ENCODE measurements around the gene CYTH1. TPM values are rescaled to one million over a fixed set of nuclear protein-coding genes. Genes with fewer than 3 reads are reported as not detected.

Gene CYTH1
- total and polyA plus RNA-seq, 2 experiments from 2014 or later, result 10.4 to 11.7 TPM

DNA sequence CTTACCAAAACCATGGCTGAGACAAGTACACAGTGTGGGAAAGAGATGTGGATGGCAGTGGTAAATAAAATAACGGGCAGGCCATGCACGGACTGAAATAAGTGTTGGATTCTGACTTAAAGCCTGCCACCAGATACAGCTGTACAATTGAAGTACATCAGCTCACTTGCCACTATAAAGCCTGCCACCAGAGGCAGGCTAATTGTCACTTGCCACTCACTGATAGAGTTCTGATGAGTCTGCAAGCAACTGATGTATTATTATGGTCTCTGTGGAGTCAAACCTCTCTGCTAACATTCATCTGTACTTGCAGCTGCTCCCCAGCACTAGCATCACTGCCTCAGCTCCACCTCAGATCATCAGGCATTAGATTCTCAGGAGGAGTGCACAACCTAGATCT, 93.0 kb downstream of the CYTH1 start:
- Histone ChIP-seq H3K36me3 (ENCODE audit: low read depth) (0 out of 2 replicates have a peak, but pooled peaks cover 12% of the 10 kb centered on the region), H3K4me1 (ENCODE audit: insufficient read depth) (no peaks in the 10 kb centered on the region), H3K27me3 (replicated peaks; ENCODE audit: insufficient read depth) (no peaks in the 10 kb centered on the region), H3K9me2 (ENCODE audit: insufficient read depth) (no peaks in the 10 kb centered on the region), H3K9me3 (ENCODE audit: low read depth) (no peaks in the 10 kb centered on the region), H2AFZ (no peak overlapping the region), H3F3A (ENCODE audit: insufficient read depth) (no peaks in the 10 kb centered on the region), H4K20me1 (ENCODE audit: insufficient read depth) (no peaks in the 10 kb centered on the region), H3K4me2 (ENCODE audit: unreplicated experiment) (no peak overlapping the region), H3K27ac (no peak overlapping the region), H3K4me3 (no peak overlapping the region), H3K79me2 (ENCODE audit: insufficient read depth) (no peaks in the 10 kb centered on the region), H3K9ac (no peak overlapping the region)
- 96 to 100% methylated on average over 2 of the region's 2 CpGs for WGBS, 2 experiments (ENCODE audit: low coverage in 1 of 2, low lambda C conversion rate in 2 of 2, missing lambda C conversion rate in 2 of 2)
- no peak for TF ChIP-seq EZH2phosphoT487 (IDR thresholded peaks at IDR 0.05; ENCODE audit: insufficient read depth, low read depth)
- no peak for TF ChIP-seq EZH2 (IDR thresholded peaks at IDR 0.05; ENCODE audit: insufficient read depth, poor library complexity, severe bottlenecking)
- in situ Hi-C loops (cut with MboI), result no loop called here
- no peak for DNase-seq

DNA sequence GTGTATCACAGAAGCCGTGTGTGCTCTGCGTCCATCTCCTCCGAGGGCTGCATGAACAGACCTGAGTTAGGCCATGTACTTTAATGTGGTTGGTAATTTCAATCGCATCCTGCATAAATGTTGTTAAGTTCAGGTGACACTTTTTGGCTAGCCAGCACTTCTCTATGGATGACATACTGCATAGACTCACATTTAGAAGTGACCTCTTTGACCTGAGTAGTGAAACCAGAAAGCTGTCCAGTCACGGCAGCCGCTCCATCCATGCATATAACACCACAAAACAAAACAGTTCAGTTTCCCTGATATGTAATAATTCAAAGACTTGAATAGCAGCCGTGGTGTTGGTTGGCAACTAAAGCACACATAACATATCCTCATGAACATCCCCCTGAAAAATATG, 94.1 kb downstream of the CYTH1 start:
- in situ Hi-C loops (cut with MboI), result no loop called here
- Histone ChIP-seq H3K9me2 (ENCODE audit: insufficient read depth) (no peaks in the 10 kb centered on the region), H3K27ac (no peak overlapping the region), H3K4me2 (ENCODE audit: unreplicated experiment) (no peak overlapping the region), H3K9me3 (ENCODE audit: low read depth) (no peaks in the 10 kb centered on the region), H3K4me1 (ENCODE audit: insufficient read depth) (no peaks in the 10 kb centered on the region), H3K36me3 (ENCODE audit: low read depth) (0 out of 2 replicates have a peak, but pooled peaks cover 12% of the 10 kb centered on the region), H3K79me2 (ENCODE audit: insufficient read depth) (no peaks in the 10 kb centered on the region), H4K20me1 (ENCODE audit: insufficient read depth) (no peaks in the 10 kb centered on the region), H3K27me3 (replicated peaks; ENCODE audit: insufficient read depth) (no peaks in the 10 kb centered on the region), H3F3A (ENCODE audit: insufficient read depth) (no peaks in the 10 kb centered on the region), H3K4me3 (no peak overlapping the region), H2AFZ (no peak overlapping the region), H3K9ac (no peak overlapping the region)
- 87 to 88% methylated on average over 7 of the region's 7 CpGs for WGBS, 2 experiments (ENCODE audit: low coverage in 1 of 2, low lambda C conversion rate in 2 of 2, missing lambda C conversion rate in 2 of 2)
- TF ChIP-seq EZH2 (IDR thresholded peaks at IDR 0.05; ENCODE audit: insufficient read depth, poor library complexity, severe bottlenecking) (no peak), EZH2phosphoT487 (IDR thresholded peaks at IDR 0.05; ENCODE audit: insufficient read depth, low read depth) (no peak)
- DNase-seq, result no peak

DNA sequence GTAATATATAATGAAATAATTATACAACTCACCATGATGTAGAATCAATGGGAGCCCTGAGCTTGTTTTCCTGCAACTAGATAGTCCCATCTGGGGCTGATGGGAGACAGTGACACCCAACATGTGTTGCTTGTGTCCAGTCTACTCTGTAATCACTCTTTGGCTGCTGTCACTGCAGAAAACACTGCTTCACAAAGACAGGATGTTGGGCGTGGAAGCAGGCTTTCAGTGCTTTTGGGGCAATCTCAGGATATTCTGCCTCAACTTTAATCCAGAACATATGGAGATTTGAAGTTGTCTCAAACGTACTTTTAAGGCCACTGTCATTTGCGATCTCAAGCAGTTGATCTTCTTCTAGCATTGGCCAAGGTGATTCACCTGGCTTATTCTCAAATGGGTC, 94.9 kb downstream of the CYTH1 start:
- no peak overlapping the region for H3K4me3 ChIP-seq
- H3K36me3 ChIP-seq (ENCODE audit: low read depth), result 0 out of 2 replicates have a peak, but pooled peaks cover 12% of the 10 kb centered on the region
- no peak for DNase-seq
- WGBS, 2 experiments (ENCODE audit: low coverage in 1 of 2, low lambda C conversion rate in 2 of 2, missing lambda C conversion rate in 2 of 2), result 63 to 75% methylated on average over 3 of the region's 3 CpGs
- H4K20me1 ChIP-seq (ENCODE audit: insufficient read depth), result no peaks in the 10 kb centered on the region
- H2AFZ ChIP-seq, result no peak overlapping the region
- no peaks in the 10 kb centered on the region for H3K4me1 ChIP-seq (ENCODE audit: insufficient read depth)
- no peaks in the 10 kb centered on the region for H3K79me2 ChIP-seq (ENCODE audit: insufficient read depth)
- H3K4me2 ChIP-seq (ENCODE audit: unreplicated experiment), result no peak overlapping the region
- no peak overlapping the region for H3K27ac ChIP-seq
- no peaks in the 10 kb centered on the region for H3K9me2 ChIP-seq (ENCODE audit: insufficient read depth)
- no peaks in the 10 kb centered on the region for H3K27me3 ChIP-seq (replicated peaks; ENCODE audit: insufficient read depth)
- H3F3A ChIP-seq (ENCODE audit: insufficient read depth), result peaks cover 1% of the 10 kb centered on the region; the same call in 1 of the 2 replicates
- in situ Hi-C loops (cut with MboI), result no loop called here
- TF ChIP-seq EZH2 (IDR thresholded peaks at IDR 0.05; ENCODE audit: insufficient read depth, poor library complexity, severe bottlenecking) (no peak), EZH2phosphoT487 (IDR thresholded peaks at IDR 0.05; ENCODE audit: insufficient read depth, low read depth) (no peak)
- no peaks in the 10 kb centered on the region for H3K9me3 ChIP-seq (ENCODE audit: low read depth)
- no peak overlapping the region for H3K9ac ChIP-seq

DNA sequence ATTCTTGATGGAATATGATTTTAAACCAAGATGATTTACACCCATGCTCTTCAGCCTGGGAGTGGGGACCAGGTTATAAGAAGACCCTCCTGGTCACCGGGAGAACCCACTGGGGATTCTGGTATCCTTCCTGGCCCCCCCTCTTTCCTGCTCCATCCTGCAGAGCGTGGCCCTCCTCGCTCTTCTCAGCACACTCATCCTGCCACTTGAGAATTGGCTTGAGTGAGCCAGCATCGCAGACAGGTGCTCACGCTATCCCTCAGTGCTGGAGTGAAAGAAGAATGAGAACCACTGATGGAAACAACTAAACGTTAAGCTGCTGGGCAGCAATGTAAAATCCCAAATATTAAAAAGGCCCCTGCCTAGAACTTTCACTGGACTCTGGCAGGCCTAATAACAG, 98.0 kb downstream of the CYTH1 start:
- Histone ChIP-seq H3K4me2 (ENCODE audit: unreplicated experiment) (no peak overlapping the region), H2AFZ (no peak overlapping the region), H3K9me2 (ENCODE audit: insufficient read depth) (no peaks in the 10 kb centered on the region), H3K9ac (no peak overlapping the region), H3K27me3 (replicated peaks; ENCODE audit: insufficient read depth) (no peaks in the 10 kb centered on the region), H4K20me1 (ENCODE audit: insufficient read depth) (no peaks in the 10 kb centered on the region), H3K4me1 (ENCODE audit: insufficient read depth) (peaks cover 14% of the 10 kb centered on the region), H3K27ac (no peak overlapping the region), H3K36me3 (ENCODE audit: low read depth) (0 out of 2 replicates have a peak, but pooled peaks cover 12% of the 10 kb centered on the region), H3K4me3 (no peak overlapping the region), H3K79me2 (ENCODE audit: insufficient read depth) (no peaks in the 10 kb centered on the region), H3F3A (ENCODE audit: insufficient read depth) (peaks cover 11% of the 10 kb centered on the region), H3K9me3 (ENCODE audit: low read depth) (no peaks in the 10 kb centered on the region)
- in situ Hi-C loops (cut with MboI), result no loop called here
- no peak for DNase-seq
- WGBS, 2 experiments (ENCODE audit: low coverage in 1 of 2, low lambda C conversion rate in 2 of 2, missing lambda C conversion rate in 2 of 2), result 85 to 89% methylated on average over 6 of the region's 6 CpGs
- TF ChIP-seq EZH2phosphoT487 (IDR thresholded peaks at IDR 0.05; ENCODE audit: insufficient read depth, low read depth) (no peak), EZH2 (IDR thresholded peaks at IDR 0.05; ENCODE audit: insufficient read depth, poor library complexity, severe bottlenecking) (no peak)

Data from GM23248 (cell line).